Vagina (tissue), 2 donors: ENCODE data around the gene ZNF253.

Experiments
- CTCF ChIP-seq, 3 experiments: fragments of 450-650 bp in 2 of 3; fragments of 200-600 bp in 1 of 3; sonication (generic) in 1 of 3; IDR thresholded peaks; one replicate each; pipeline ENCODE4 v1.5.1; 2017 to 2019; ENCODE audit warnings: antibody characterized with exemption in 3 of 3, mild to moderate bottlenecking in 2 of 3, moderate library complexity in 2 of 3
- POLR2A ChIP-seq, 2 donors: fragments of 450-650 bp; IDR thresholded peaks; one replicate each; pipeline ENCODE4 v1.6.1; 2017; ENCODE audit warnings: antibody characterized with exemption in 2 of 2, mild to moderate bottlenecking in 2 of 2, moderate library complexity in 2 of 2
- POLR2AphosphoS5 ChIP-seq, 2 donors: sonication (generic); formaldehyde crosslinking; IDR thresholded peaks; one replicate each; pipeline ENCODE4 v1.9.0; 2017; ENCODE audit warnings: antibody characterized with exemption in 2 of 2, mild to moderate bottlenecking in 2 of 2, low read depth in 1 of 2; ENCODE audit not compliant: insufficient read depth in 1 of 2

- TF ChIP-seq CTCF (IDR thresholded peaks at IDR 0.05) (no peak), POLR2A (IDR thresholded peaks at IDR 0.05) (no peak), POLR2AphosphoS5 (IDR thresholded peaks at IDR 0.05; ENCODE audit: insufficient read depth in 1 of 2, low read depth in 1 of 2) (no peak)
These were observed 38.8 kb upstream of the ZNF253 start for GRCh38 chr19:19826875-19827274.
